Adrenal gland (tissue), 5 donors: ENCODE data around the gene CPED1.

Experiments
- CTCF ChIP-seq, 6 experiments: fragments of 450-650 bp in 4 of 6; fragments of 200-600 bp in 2 of 6; sonication (generic) in 1 of 6; IDR thresholded peaks; 1 replicate in 5 of 6; 2 replicates in 1 of 6; pipeline versions ENCODE4 v1.5.1 to v1.8.0; 2016 to 2021; ENCODE audit warnings: antibody characterized with exemption in 6 of 6, mild to moderate bottlenecking in 2 of 6, moderate library complexity in 1 of 6
- POLR2A ChIP-seq, 2 donors: fragments of 450-650 bp; IDR thresholded peaks; one replicate each; pipeline ENCODE4 v1.6.1; 2017; ENCODE audit warnings: antibody characterized with exemption in 2 of 2, mild to moderate bottlenecking in 2 of 2, moderate library complexity in 1 of 2
- donor health status: DM: no; HTN: no; CAD: no.

- TF ChIP-seq CTCF (IDR thresholded peaks at IDR 0.05), result peak; percentile 4 to 59 (median 42)
- TF ChIP-seq POLR2A (IDR thresholded peaks at IDR 0.05), result no peak
Observed at GRCh38 chr7:120941064-120941463, 47.4 kb upstream of the CPED1 start.
